HFF-Myc (cell line): ENCODE measurements around the gene ZFPM1.

Experiments used
- DNase-seq: peaks from one replicate; pipeline ENCODE4 v3.0.0-alpha.2; 2011; ENCODE audit warnings: low read depth; ENCODE audit errors: extremely low read depth
- H3K4me3 ChIP-seq: replicated peaks from 2 replicates; pipeline ENCODE4 v1.5.1; 2011; ENCODE audit warnings: low read depth, mild to moderate bottlenecking, control low read depth, low read length
- TF ChIP-seq, protein P1 (sequence below): IDR thresholded peaks from 2 replicates; pipeline ENCODE4 v1.5.1; 2012; ENCODE audit warnings: mild to moderate bottlenecking, low read depth, low read length, control low read depth; ENCODE audit errors: missing control alignments

The ZFPM1 gene

DNA sequence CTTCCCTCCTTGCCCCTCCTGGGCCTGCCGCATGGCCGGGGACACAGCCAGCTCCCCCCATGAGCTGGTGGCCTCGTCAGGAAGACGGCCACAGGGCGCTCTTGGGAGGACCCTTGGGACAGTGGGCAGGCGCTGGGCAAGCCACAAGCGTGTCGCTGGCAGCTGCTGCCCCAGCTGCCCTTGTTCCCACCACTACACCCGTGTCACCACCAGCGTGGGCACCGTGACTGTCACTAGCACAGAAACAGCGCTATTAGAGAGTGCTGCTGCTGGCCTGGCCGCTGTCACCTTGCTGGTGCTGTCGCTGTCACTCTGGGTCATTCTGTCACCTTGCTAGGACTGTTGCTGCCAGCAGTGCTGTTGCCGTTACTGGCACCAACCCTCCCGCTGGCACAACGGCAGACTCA is 47.2 kb downstream of the ZFPM1 start:
- H3K4me3 ChIP-seq, result no peak overlapping the region
- DNase-seq, result no peak
- TF ChIP-seq, protein P1, sequence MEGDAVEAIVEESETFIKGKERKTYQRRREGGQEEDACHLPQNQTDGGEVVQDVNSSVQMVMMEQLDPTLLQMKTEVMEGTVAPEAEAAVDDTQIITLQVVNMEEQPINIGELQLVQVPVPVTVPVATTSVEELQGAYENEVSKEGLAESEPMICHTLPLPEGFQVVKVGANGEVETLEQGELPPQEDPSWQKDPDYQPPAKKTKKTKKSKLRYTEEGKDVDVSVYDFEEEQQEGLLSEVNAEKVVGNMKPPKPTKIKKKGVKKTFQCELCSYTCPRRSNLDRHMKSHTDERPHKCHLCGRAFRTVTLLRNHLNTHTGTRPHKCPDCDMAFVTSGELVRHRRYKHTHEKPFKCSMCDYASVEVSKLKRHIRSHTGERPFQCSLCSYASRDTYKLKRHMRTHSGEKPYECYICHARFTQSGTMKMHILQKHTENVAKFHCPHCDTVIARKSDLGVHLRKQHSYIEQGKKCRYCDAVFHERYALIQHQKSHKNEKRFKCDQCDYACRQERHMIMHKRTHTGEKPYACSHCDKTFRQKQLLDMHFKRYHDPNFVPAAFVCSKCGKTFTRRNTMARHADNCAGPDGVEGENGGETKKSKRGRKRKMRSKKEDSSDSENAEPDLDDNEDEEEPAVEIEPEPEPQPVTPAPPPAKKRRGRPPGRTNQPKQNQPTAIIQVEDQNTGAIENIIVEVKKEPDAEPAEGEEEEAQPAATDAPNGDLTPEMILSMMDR, result no peak

DNA sequence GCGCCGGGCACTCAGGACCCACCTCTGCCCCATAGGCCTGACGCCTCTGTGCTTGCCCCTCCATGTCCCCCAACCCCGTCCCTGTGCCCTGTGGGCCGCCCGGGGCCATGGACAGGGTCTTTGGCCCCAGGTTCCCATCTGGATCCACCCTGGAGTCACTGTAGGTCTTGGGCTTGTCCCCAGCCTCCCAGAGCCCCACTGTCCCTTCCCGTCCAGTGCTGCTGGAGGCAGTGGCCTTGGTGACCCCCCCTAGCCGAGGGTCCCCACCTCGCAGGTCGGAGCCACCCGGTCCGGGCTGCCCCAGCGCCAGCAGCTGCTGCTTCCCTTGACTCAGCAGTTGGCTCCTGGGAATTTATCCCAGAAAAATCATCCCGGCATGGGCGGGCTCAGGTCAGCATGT is 49.3 kb downstream of the ZFPM1 start:
- TF ChIP-seq, protein P1, result no peak
- H3K4me3 ChIP-seq, result no peak overlapping the region
- DNase-seq, result no peak

DNA sequence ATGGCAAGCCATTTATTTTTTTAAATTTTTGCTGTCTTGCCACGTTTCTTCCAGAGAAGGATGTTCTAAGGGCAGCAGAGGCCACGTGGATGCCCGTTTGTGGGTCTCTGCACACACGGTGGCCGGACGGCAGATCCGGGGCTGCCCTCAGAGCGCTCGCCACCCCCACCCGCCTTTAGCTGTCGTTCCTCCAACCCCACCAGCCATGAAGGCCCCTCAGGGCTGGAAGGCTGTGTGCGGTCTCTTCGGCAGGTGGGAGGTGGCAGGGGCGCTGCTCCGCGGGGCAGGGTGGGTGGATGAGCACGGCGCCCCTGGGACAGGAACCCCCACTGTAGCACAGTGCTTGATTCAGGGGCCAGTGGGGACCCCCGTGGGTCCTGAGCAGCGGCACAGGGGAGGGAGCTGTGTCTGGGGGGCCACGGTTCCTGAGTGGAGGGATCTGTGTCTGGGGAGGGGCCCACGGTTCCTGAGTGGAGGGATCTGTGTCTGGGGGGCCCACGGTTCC is 49.7 kb downstream of the ZFPM1 start:
- DNase-seq, result no peak
- H3K4me3 ChIP-seq, result no peak overlapping the region
- TF ChIP-seq, protein P1, result no peak

DNA sequence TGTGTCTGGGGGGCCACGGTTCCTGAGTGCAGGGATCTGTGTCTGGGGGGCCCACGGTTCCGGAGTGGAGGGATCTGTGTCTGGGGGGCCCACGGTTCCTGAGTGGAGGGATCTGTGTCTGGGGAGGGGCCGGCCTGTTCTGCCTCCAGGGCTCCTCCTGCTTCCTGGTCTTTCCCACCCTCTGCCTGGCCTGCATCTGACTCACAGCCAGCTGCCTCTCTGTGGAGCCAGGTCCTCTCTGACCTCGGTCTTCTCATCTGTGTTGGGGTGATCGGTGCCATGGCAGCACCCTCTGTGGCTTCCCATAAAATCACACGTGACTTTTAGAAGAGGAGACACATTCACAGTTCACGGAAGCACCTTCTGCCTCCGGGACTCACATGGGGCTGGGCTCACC is 50.3 kb downstream of the ZFPM1 start:
- no peak overlapping the region for H3K4me3 ChIP-seq
- TF ChIP-seq, protein P1, result no peak
- DNase-seq, result no peak

DNA sequence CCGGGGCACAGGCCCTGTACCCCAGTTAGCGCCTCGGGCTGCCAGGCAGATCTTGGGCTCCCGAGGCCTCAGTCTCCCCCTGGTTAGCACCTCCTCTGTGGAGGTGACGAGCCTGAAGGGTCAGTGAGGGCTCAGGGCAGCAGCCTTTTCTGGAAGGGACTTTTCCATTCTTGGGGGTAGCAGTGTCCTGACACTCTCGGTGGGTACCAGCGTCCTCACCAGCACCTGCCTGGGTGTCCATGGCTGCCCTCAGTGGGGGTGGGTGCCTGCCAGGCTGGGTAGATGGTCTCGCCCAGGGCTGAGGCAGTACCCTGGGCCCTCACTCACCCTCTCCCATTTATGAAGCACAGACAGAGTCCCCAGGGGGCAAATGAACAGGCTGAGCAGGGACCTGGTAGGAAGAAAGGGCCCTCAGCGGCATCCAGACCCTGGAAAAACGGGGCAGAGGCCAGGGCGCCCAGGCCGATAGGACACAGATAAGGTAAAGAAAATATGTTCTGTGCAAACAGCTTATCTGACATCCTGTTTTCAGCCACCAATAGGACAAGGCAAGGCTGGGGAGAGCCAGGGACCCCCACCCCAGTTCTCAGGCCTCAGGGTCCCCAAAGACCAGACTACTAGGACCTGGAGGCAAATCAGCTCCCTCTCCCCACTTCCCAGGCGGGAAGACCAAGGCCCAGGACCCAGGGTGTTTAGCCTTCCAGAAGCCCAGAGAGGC is 50.9 kb downstream of the ZFPM1 start:
- no peak for DNase-seq
- TF ChIP-seq, protein P1, result no peak
- H3K4me3 ChIP-seq, result no peak overlapping the region

DNA sequence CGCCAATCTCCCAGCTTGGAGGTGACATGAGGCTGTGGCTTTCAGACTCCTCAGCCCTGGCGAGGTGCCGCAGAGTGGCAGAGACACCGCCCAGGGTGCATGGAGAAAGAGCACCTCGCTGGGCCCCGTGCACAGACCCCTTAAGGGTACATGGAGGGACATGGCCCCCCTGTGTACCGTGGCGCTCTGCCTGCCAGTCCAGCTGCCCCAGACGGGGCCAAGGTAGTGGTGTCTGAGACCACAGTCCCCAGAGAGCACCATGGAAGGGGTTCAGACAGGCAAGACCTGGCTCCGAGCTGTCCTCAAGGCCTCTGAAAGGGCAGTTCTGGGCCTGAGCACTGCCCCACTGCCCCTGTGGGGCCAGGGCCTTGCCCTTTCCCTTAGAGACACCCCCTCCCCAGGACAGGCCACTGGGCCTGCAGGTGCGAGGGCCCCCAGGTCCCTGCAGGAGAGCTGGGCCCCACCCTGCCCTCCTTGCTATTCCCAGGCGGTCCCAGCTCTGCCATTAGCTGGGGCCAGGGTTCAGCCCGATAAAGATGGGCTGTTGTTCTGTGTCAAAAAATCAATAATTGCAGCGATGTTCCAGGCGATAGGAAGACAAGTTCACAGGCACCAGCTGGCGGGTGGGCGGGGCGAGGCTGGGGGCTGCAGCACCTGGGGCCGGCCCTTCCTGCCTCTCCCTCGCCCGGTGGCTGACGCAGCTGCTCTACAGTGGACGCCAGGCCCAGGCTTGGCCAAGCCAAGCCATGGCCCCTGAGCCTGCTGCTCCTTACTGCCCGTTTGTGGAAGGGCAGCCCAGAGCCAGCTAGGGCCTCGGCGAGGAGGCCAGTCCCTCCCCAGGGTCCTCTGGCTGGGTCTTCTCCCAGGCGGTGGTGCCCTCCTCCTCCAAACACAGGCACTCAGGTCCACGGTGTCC is 51.7 kb downstream of the ZFPM1 start:
- no peak for DNase-seq
- TF ChIP-seq, protein P1, result no peak
- no peak overlapping the region for H3K4me3 ChIP-seq
